Type B pancreatic cell (in vitro differentiated cells): ENCODE measurements around the gene PNLIPRP2. TPM values are rescaled to one million over a fixed set of nuclear protein-coding genes. Genes with fewer than 3 reads are reported as not detected.

Source experiments
- DNase-seq: peaks from one replicate; pipeline ENCODE4 v3.0.0; 2021; ENCODE audit warnings: mixed read lengths; ENCODE audit not compliant: unreplicated experiment; ENCODE audit errors: extremely low spot score
- H3K27ac Mint-ChIP-seq: 2 replicates; pipeline ENCODE4 v1.8.0; 2021; ENCODE audit warnings: mild to moderate bottlenecking, mixed read lengths
- H3K27me3 Mint-ChIP-seq: 2 replicates; pipeline ENCODE4 v1.8.0; 2021; ENCODE audit warnings: mixed read lengths
- H3K36me3 Mint-ChIP-seq: 2 replicates; pipeline ENCODE4 v1.8.0; 2021; ENCODE audit warnings: mixed read lengths
- H3K4me1 Mint-ChIP-seq: one replicate; pipeline ENCODE4 v1.8.0; 2021; ENCODE audit warnings: mixed read lengths; ENCODE audit not compliant: unreplicated experiment
- H3K4me3 Mint-ChIP-seq: 2 replicates; pipeline ENCODE4 v1.8.0; 2021; ENCODE audit warnings: mild to moderate bottlenecking, mixed read lengths
- H3K9me3 Mint-ChIP-seq: 2 replicates; pipeline ENCODE4 v1.8.0; 2021; ENCODE audit warnings: mixed read lengths
- total RNA-seq: library from RNA; stranded (reverse); gene quantifications from 2 replicates; pipeline ENCODE4 v1.2.1, GENCODE V29; 2021; ENCODE audit warnings: low replicate concordance
- TF ChIP-seq, protein P1 (sequence below): fragments of 200-600 bp; sonication (generic); conservative IDR thresholded peaks from 2 replicates; pipeline ENCODE4 v1.5.0; 2021; ENCODE audit warnings: antibody characterized with exemption, mild to moderate bottlenecking

The PNLIPRP2 gene
- total RNA-seq, 1 donor from 2014 or later, result 1.2 TPM

DNA sequence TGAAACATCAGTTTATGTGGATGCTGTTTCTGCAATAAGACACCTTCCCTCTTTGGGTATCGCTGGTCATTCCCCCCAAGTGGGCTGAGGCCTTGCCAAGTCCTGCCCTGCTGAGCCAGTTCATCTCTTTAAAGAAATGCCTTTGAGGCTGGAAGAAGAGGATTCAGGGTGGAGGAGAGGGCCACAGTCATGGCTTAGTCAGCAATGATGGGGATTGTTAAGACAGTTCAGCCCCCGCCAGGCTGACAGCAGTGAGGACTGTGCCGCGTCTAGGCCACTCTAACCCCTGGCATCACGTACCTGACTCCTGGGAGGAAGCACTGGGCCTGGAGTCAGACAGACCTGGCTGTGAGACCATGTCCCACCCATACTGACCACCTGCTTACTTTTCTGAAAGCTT, 48.3 kb downstream of the PNLIPRP2 start:
- H3K27ac Mint-ChIP-seq, result peak overlapping the region; percentile 70

DNA sequence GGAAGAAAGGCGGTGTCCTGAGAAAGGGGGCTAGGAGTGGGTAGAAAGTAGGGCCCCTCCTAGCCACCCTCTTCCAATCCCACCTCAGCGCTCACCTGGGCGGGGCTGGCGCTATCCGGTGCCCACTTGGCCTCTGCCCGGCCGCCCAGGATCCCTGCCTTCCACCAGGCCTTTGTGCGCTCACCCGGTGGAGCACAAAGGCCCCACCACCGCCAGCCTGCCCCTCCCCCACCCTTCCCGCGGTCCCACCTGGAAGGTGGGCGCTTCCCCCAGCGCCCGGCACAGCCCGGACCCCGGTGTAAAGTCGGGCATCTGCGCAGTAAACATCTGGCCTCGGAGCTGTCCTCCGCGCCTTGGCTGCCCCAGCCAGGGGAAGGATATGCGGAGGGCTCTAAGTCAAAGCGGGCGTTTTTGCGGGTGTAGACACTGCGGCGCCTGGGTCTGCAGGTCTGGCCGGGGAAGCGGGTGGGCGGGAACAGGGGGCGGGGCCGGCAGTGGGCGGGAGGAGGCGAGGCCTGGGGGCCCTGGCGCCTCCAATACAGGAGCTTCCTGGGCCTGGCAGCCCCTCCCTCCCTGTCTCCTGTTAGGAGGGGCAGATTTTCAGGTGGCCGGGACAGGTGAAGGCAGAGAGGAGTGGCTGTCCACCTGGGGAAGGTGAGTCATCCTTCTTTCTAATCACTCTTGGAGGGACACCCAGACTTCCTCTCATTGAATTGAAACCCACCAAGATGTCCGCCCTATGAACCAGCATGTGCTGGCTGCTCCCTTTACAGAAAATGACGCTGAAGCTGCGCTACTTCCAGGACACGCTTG, 49.3 kb downstream of the PNLIPRP2 start:
- TF ChIP-seq, protein P1, sequence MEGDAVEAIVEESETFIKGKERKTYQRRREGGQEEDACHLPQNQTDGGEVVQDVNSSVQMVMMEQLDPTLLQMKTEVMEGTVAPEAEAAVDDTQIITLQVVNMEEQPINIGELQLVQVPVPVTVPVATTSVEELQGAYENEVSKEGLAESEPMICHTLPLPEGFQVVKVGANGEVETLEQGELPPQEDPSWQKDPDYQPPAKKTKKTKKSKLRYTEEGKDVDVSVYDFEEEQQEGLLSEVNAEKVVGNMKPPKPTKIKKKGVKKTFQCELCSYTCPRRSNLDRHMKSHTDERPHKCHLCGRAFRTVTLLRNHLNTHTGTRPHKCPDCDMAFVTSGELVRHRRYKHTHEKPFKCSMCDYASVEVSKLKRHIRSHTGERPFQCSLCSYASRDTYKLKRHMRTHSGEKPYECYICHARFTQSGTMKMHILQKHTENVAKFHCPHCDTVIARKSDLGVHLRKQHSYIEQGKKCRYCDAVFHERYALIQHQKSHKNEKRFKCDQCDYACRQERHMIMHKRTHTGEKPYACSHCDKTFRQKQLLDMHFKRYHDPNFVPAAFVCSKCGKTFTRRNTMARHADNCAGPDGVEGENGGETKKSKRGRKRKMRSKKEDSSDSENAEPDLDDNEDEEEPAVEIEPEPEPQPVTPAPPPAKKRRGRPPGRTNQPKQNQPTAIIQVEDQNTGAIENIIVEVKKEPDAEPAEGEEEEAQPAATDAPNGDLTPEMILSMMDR, result no peak
- DNase-seq, result peak; percentile 73
- Mint-ChIP-seq H3K27ac (peak overlapping the region; percentile 11), H3K4me1 (peaks cover 21% of the 10 kb centered on the region), H3K9me3 (peaks cover 5% of the 10 kb centered on the region), H3K4me3 (peak overlapping the region; percentile 85), H3K27me3 (peaks cover 3% of the 10 kb centered on the region), H3K36me3 (peaks cover 8% of the 10 kb centered on the region)

More for the DNA sequence above, 48.3 kb downstream of the PNLIPRP2 start:
- Mint-ChIP-seq H3K27me3 (peaks cover 3% of the 10 kb centered on the region), H3K36me3 (peaks cover 8% of the 10 kb centered on the region), H3K4me1 (peaks cover 21% of the 10 kb centered on the region), H3K4me3 (peak overlapping the region; percentile 85), H3K9me3 (peaks cover 5% of the 10 kb centered on the region)
- TF ChIP-seq, protein P1, result no peak
- DNase-seq, result peak; percentile 50

DNA sequence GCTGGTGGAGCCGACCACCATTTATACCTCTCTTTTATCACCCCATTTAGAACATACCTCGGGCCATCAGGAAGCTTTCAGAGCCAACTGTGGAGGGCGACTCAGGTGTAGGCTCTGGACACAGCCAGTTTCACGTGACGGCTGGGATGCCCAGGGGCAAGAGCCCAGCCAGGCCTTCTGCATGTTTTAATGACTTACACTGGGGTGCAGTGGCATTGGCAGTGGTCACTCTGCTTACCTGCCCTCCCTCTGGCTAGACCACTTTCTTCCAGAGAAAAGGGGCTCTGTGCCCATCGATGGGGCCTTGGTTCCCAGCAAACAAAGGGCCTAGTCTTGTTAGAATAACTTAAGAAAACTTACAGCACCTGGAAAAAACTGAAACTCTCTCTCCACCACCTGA, 50.0 kb downstream of the PNLIPRP2 start:
- Mint-ChIP-seq H3K36me3 (peaks cover 8% of the 10 kb centered on the region), H3K27me3 (peaks cover 3% of the 10 kb centered on the region), H3K4me3 (peak overlapping the region; percentile 85), H3K9me3 (peaks cover 5% of the 10 kb centered on the region), H3K27ac (peak overlapping the region; percentile 11), H3K4me1 (peaks cover 21% of the 10 kb centered on the region)
- TF ChIP-seq, protein P1, result no peak
- no peak for DNase-seq

DNA sequence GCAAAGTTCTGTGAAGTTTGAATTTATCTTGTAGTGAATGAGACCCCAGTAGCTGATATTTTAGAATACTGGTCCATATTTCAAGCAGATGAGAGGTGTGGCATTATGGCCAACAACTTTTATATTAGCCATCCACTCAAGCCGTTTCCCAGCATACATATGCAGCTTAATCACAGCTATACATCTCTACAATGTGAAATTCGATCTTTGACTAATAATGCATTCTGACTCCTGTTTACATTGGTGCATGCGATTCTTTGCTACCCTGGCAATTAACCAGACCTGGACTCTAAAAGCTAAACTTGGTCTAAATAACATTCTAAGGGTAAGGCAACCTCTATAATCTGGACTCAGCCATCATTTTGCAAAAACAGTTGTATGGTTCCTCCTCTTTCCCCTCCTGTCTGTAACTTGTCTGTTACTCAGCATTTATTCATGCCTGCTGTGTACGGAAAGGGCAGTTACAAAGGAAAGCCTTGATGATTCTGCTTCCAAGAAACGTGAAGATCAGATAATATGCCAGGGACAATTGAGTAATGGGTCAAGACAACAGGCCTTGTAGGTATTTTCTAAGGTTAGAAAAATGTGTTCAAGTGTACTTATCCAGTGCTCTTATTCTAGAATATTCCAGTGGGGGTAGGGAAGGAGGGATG, 50.6 kb downstream of the PNLIPRP2 start:
- H3K36me3 Mint-ChIP-seq, result peaks cover 8% of the 10 kb centered on the region
- H3K4me1 Mint-ChIP-seq, result peaks cover 21% of the 10 kb centered on the region
- no peak for DNase-seq
- TF ChIP-seq, protein P1, result no peak
- H3K27me3 Mint-ChIP-seq, result peaks cover 3% of the 10 kb centered on the region
- peaks cover 5% of the 10 kb centered on the region for H3K9me3 Mint-ChIP-seq
- no peak overlapping the region for H3K27ac Mint-ChIP-seq
- peak overlapping the region; percentile 85 for H3K4me3 Mint-ChIP-seq

DNA sequence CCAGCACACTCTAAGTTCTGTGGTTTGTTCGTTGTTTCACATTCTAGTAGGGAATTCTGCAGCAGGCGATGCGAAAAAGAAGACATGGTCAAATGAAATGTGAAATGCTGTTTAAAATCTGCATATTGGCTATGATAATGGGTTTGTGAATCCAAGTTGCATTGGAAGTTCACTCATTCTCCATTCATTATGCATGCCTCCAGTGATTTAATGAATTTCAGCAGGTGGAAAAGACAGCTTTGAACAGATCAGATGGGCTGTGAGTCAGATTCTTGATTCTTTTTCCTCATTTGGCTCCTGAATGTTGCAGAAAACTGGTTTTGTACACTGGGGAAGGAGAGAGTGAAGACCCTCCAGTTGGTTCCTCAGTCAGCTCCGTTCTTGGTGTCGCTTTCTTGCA, 52.1 kb downstream of the PNLIPRP2 start:
- TF ChIP-seq, protein P1, result no peak
- Mint-ChIP-seq H3K4me1 (peaks cover 21% of the 10 kb centered on the region), H3K27ac (no peak overlapping the region), H3K27me3 (peaks cover 3% of the 10 kb centered on the region), H3K4me3 (no peak overlapping the region), H3K36me3 (no peaks in the 10 kb centered on the region), H3K9me3 (no peaks in the 10 kb centered on the region)
- no peak for DNase-seq
